Measurements from ENCODE around the gene HBE1. TPM values are rescaled to one million over a fixed set of nuclear protein-coding genes. Genes with fewer than 3 reads are reported as not detected.

Gene HBE1
- total RNA-seq, 1 experiment from 2014 or later = not detected

DNA sequence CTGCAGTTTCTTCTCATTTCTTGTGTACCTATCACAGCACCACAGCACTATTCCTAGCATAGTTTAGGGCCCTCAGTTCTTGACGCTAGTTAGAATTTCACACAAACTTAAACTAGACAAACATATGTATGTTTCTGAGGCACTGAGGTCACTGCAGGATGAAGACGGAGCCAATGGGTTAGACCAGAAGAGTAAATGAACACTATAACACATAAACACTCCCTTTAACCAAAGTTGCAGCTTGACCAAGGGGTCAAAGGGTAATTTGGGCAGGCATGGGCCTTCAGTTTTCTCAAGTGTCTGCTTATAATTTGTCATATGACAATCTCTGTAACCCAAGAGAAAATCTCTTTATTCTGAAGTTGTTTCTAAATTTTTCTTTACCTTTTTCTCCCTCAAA, 12.9 kb upstream of the HBE1 start:
- H2BK12ac ChIP-seq (ENCODE audit: insufficient read length, low read depth, low read length) = no peak overlapping the region
- H3K27me3 ChIP-seq (ENCODE audit: insufficient read depth, low read length) = no peaks in the 10 kb centered on the region
- DNase-seq = no peak
- no peaks in the 10 kb centered on the region for H3K23me2 ChIP-seq (ENCODE audit: insufficient read length, low read depth, low read length, poor library complexity, severe bottlenecking)
- no peak overlapping the region for H3K14ac ChIP-seq (ENCODE audit: insufficient read depth, low read length)
- Mint-ChIP-seq H3K9me3 (no peaks in the 10 kb centered on the region), H3K4me3 (no peak overlapping the region), H3K4me1 (peaks cover 4 to 7% of the 10 kb centered on the region in 2 experiments), H3K27ac (no peak overlapping the region), H3K36me3 (ENCODE audit: insufficient read depth in 1 of 3, low read depth in 3 of 3) (no peaks in the 10 kb centered on the region; a peak in 1 of 7 replicates), H3K27me3 (ENCODE audit: low read depth) (no peaks in the 10 kb centered on the region; the same call in 1 of the 2 replicates)
- TF ChIP-seq, protein P1, sequence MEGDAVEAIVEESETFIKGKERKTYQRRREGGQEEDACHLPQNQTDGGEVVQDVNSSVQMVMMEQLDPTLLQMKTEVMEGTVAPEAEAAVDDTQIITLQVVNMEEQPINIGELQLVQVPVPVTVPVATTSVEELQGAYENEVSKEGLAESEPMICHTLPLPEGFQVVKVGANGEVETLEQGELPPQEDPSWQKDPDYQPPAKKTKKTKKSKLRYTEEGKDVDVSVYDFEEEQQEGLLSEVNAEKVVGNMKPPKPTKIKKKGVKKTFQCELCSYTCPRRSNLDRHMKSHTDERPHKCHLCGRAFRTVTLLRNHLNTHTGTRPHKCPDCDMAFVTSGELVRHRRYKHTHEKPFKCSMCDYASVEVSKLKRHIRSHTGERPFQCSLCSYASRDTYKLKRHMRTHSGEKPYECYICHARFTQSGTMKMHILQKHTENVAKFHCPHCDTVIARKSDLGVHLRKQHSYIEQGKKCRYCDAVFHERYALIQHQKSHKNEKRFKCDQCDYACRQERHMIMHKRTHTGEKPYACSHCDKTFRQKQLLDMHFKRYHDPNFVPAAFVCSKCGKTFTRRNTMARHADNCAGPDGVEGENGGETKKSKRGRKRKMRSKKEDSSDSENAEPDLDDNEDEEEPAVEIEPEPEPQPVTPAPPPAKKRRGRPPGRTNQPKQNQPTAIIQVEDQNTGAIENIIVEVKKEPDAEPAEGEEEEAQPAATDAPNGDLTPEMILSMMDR (conservative IDR thresholded peaks at IDR 0.05) = no peak
- no peak overlapping the region for H3K56ac ChIP-seq (ENCODE audit: insufficient read length, low read depth, low read length)
- no peak overlapping the region for H3K4ac ChIP-seq (ENCODE audit: low read depth, low read length)
- no peak overlapping the region for H2BK15ac ChIP-seq (ENCODE audit: low read depth, low read length)
- no peak overlapping the region for H3K9ac ChIP-seq (ENCODE audit: extremely low read depth, insufficient read length, low read length)
- H4K5ac ChIP-seq (ENCODE audit: insufficient read length, low read depth, low read length) = no peak overlapping the region
- no peak overlapping the region for H3K4me2 ChIP-seq (ENCODE audit: insufficient read depth, insufficient read length, low read length)
- no peaks in the 10 kb centered on the region for H3K9me3 ChIP-seq (ENCODE audit: control insufficient read depth, low read depth, low read length)
- no peaks in the 10 kb centered on the region for H4K20me1 ChIP-seq (ENCODE audit: control insufficient read depth, insufficient read depth, insufficient read length)
- H2BK20ac ChIP-seq (ENCODE audit: low read depth, low read length, poor library complexity, severe bottlenecking) = no peak overlapping the region
- no peak overlapping the region for H4K91ac ChIP-seq (ENCODE audit: insufficient read length, low read depth, low read length)
- no peak overlapping the region for H2BK120ac ChIP-seq (ENCODE audit: low read depth, low read length, poor library complexity, severe bottlenecking)
- H3K4me1 ChIP-seq (ENCODE audit: insufficient read depth, low read length) = no peaks in the 10 kb centered on the region
- H2BK5ac ChIP-seq (ENCODE audit: insufficient read length, low read length) = no peak overlapping the region
- no peak overlapping the region for H3T11ph ChIP-seq (ENCODE audit: low read length)
- no peak overlapping the region for H3K27ac ChIP-seq (ENCODE audit: insufficient read length, low read depth, low read length)
- H3K79me2 ChIP-seq (ENCODE audit: insufficient read depth, low read length) = no peaks in the 10 kb centered on the region
- no peaks in the 10 kb centered on the region for H3K79me1 ChIP-seq (ENCODE audit: insufficient read depth, low read depth, low read length, poor library complexity, severe bottlenecking)
- H2AK5ac ChIP-seq (ENCODE audit: insufficient read length, low read length) = no peak overlapping the region
- no peak overlapping the region for H4K8ac ChIP-seq (replicated peaks; ENCODE audit: insufficient read length, low read depth, low read length)
- no peak overlapping the region for H2AFZ ChIP-seq (ENCODE audit: low read length)
- H3K23ac ChIP-seq (ENCODE audit: insufficient read length, low read depth, low read length) = no peak overlapping the region
- WGBS (ENCODE audit: extremely low coverage, insufficient read length, low lambda C conversion rate) = no CpG with 5 or more reads among the region's 2 CpGs
- H3K18ac ChIP-seq (ENCODE audit: insufficient read length, low read depth, low read length) = no peak overlapping the region

All from H9 (cell line).